ENCODE results near the gene AMACR. TPM values are rescaled to one million over a fixed set of nuclear protein-coding genes. Genes with fewer than 3 reads are reported as not detected.

The AMACR gene
- total and polyA plus RNA-seq, 2 experiments from 2014 or later, result 6.7 to 12.6 TPM

DNA sequence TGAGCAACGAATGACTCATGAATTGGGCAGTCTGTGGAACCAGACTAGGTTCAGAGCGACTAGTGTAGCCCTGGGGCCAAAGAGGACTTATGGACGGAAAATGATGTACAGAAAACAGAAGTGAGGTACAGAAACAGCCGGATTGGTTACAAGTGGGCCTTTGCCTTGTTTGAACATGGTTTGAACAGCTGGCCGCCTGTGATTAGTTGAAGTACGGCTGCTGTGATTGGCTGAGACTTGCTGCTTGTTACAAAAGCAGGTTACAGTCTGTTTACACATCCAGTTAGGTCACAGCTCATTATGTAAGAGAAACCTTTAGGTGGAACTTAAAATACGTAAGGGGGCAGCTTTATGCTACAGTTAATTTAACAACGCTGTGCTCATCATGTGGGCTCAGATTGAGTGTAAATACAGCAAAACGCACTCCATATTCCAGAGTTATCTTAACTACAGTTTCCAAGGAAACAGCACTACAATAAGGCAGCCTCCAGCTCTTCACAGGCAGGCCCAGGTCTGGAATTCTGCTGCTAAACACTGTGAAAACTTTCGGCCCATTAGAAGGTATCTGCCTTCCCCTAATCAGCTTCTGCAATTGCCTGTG lies 6.5 kb downstream of the AMACR start:
- H3K4me3 Mint-ChIP-seq, result no peak overlapping the region
- peaks cover 15% of the 10 kb centered on the region for H3K4me1 Mint-ChIP-seq
- H3K27ac Mint-ChIP-seq, result peak overlapping the region; percentile 85; the same call in 1 of the 2 replicates
- H3K4me1 ChIP-seq (ENCODE audit: insufficient read depth), result peaks cover 7% of the 10 kb centered on the region; the same call in 1 of the 2 replicates
- ATAC-seq, result no peak
- no peaks in the 10 kb centered on the region for H3K27me3 Mint-ChIP-seq (ENCODE audit: insufficient read depth, low read depth, poor library complexity)
- 0 out of 2 replicates have a peak, but pooled peaks cover 3% of the 10 kb centered on the region for H3K36me3 ChIP-seq (ENCODE audit: insufficient read depth)
- no peak overlapping the region for H3K27ac ChIP-seq (ENCODE audit: low read depth)
- no peak for DNase-seq (ENCODE audit: low spot score)
- no peak overlapping the region for H3K4me2 ChIP-seq
- no peaks in the 10 kb centered on the region for H3K9me3 Mint-ChIP-seq
- no peaks in the 10 kb centered on the region for H3K79me2 ChIP-seq (replicated peaks; ENCODE audit: insufficient read depth)
- H4K20me1 ChIP-seq (replicated peaks; ENCODE audit: insufficient read depth), result no peaks in the 10 kb centered on the region
- no peaks in the 10 kb centered on the region for H3K27me3 ChIP-seq (ENCODE audit: insufficient read depth)
- TF ChIP-seq, protein P1, sequence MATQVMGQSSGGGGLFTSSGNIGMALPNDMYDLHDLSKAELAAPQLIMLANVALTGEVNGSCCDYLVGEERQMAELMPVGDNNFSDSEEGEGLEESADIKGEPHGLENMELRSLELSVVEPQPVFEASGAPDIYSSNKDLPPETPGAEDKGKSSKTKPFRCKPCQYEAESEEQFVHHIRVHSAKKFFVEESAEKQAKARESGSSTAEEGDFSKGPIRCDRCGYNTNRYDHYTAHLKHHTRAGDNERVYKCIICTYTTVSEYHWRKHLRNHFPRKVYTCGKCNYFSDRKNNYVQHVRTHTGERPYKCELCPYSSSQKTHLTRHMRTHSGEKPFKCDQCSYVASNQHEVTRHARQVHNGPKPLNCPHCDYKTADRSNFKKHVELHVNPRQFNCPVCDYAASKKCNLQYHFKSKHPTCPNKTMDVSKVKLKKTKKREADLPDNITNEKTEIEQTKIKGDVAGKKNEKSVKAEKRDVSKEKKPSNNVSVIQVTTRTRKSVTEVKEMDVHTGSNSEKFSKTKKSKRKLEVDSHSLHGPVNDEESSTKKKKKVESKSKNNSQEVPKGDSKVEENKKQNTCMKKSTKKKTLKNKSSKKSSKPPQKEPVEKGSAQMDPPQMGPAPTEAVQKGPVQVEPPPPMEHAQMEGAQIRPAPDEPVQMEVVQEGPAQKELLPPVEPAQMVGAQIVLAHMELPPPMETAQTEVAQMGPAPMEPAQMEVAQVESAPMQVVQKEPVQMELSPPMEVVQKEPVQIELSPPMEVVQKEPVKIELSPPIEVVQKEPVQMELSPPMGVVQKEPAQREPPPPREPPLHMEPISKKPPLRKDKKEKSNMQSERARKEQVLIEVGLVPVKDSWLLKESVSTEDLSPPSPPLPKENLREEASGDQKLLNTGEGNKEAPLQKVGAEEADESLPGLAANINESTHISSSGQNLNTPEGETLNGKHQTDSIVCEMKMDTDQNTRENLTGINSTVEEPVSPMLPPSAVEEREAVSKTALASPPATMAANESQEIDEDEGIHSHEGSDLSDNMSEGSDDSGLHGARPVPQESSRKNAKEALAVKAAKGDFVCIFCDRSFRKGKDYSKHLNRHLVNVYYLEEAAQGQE (IDR thresholded peaks at IDR 0.05; ENCODE audit: unreplicated experiment), result no peak
- no peak for TF ChIP-seq JUNB (IDR thresholded peaks at IDR 0.05; ENCODE audit: unreplicated experiment)
- TF ChIP-seq, protein P2, sequence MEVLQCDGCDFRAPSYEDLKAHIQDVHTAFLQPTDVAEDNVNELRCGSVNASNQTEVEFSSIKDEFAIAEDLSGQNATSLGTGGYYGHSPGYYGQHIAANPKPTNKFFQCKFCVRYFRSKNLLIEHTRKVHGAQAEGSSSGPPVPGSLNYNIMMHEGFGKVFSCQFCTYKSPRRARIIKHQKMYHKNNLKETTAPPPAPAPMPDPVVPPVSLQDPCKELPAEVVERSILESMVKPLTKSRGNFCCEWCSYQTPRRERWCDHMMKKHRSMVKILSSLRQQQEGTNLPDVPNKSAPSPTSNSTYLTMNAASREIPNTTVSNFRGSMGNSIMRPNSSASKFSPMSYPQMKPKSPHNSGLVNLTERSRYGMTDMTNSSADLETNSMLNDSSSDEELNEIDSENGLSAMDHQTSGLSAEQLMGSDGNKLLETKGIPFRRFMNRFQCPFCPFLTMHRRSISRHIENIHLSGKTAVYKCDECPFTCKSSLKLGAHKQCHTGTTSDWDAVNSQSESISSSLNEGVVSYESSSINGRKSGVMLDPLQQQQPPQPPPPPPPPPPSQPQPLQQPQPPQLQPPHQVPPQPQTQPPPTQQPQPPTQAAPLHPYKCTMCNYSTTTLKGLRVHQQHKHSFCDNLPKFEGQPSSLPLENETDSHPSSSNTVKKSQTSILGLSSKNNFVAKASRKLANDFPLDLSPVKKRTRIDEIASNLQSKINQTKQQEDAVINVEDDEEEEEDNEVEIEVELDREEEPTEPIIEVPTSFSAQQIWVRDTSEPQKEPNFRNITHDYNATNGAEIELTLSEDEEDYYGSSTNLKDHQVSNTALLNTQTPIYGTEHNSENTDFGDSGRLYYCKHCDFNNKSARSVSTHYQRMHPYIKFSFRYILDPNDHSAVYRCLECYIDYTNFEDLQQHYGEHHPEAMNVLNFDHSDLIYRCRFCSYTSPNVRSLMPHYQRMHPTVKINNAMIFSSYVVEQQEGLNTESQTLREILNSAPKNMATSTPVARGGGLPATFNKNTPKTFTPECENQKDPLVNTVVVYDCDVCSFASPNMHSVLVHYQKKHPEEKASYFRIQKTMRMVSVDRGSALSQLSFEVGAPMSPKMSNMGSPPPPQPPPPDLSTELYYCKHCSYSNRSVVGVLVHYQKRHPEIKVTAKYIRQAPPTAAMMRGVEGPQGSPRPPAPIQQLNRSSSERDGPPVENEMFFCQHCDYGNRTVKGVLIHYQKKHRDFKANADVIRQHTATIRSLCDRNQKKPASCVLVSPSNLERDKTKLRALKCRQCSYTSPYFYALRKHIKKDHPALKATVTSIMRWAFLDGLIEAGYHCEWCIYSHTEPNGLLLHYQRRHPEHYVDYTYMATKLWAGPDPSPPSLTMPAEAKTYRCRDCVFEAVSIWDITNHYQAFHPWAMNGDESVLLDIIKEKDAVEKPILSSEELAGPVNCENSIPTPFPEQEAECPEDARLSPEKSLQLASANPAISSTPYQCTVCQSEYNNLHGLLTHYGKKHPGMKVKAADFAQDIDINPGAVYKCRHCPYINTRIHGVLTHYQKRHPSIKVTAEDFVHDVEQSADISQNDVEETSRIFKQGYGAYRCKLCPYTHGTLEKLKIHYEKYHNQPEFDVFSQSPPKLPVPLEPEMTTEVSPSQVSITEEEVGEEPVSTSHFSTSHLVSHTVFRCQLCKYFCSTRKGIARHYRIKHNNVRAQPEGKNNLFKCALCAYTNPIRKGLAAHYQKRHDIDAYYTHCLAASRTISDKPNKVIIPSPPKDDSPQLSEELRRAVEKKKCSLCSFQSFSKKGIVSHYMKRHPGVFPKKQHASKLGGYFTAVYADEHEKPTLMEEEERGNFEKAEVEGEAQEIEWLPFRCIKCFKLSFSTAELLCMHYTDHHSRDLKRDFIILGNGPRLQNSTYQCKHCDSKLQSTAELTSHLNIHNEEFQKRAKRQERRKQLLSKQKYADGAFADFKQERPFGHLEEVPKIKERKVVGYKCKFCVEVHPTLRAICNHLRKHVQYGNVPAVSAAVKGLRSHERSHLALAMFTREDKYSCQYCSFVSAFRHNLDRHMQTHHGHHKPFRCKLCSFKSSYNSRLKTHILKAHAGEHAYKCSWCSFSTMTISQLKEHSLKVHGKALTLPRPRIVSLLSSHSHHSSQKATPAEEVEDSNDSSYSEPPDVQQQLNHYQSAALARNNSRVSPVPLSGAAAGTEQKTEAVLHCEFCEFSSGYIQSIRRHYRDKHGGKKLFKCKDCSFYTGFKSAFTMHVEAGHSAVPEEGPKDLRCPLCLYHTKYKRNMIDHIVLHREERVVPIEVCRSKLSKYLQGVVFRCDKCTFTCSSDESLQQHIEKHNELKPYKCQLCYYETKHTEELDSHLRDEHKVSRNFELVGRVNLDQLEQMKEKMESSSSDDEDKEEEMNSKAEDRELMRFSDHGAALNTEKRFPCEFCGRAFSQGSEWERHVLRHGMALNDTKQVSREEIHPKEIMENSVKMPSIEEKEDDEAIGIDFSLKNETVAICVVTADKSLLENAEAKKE (CRISPR knock-in tag; IDR thresholded peaks at IDR 0.05), result no peak
- TF ChIP-seq, protein P3, sequence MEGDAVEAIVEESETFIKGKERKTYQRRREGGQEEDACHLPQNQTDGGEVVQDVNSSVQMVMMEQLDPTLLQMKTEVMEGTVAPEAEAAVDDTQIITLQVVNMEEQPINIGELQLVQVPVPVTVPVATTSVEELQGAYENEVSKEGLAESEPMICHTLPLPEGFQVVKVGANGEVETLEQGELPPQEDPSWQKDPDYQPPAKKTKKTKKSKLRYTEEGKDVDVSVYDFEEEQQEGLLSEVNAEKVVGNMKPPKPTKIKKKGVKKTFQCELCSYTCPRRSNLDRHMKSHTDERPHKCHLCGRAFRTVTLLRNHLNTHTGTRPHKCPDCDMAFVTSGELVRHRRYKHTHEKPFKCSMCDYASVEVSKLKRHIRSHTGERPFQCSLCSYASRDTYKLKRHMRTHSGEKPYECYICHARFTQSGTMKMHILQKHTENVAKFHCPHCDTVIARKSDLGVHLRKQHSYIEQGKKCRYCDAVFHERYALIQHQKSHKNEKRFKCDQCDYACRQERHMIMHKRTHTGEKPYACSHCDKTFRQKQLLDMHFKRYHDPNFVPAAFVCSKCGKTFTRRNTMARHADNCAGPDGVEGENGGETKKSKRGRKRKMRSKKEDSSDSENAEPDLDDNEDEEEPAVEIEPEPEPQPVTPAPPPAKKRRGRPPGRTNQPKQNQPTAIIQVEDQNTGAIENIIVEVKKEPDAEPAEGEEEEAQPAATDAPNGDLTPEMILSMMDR (conservative IDR thresholded peaks at IDR 0.05; ENCODE audit: low read depth in 2 of 2), result no peak
- peaks cover 17% of the 10 kb centered on the region for H3K36me3 Mint-ChIP-seq (ENCODE audit: low read depth)
- H3K4me3 ChIP-seq, result no peak overlapping the region
- no peaks in the 10 kb centered on the region for H3F3A ChIP-seq (replicated peaks; ENCODE audit: low read depth)
- H3K9me2 ChIP-seq (ENCODE audit: insufficient read depth), result no peaks in the 10 kb centered on the region
- no peak overlapping the region for H2AFZ ChIP-seq
